A673 (cell line): ENCODE measurements around the gene PDXDC1.

Experiments used
- CTCF ChIP-seq: fragments of 300-800, 200-600 bp; sonication (generic); conservative IDR thresholded peaks from 2 replicates; pipeline ENCODE4 v1.5.1; 2017; ENCODE audit warnings: low read depth, mild to moderate bottlenecking, antibody characterized with exemption, low read length, moderate library complexity, mixed read lengths
- EZH2 ChIP-seq: fragments of 200-600 bp; sonication (generic); IDR thresholded peaks from 2 replicates; pipeline ENCODE4 v1.6.1; 2017; ENCODE audit warnings: borderline replicate concordance, low read depth, mild to moderate bottlenecking, mixed read lengths, antibody characterized with exemption, low read length; ENCODE audit not compliant: poor library complexity, severe bottlenecking

GRCh38 chr16:15052747-15053476, 78.1 kb downstream of the PDXDC1 start:
- TF ChIP-seq CTCF (no peak), EZH2 (no peak)
